SHP77 treated with DMSO at 0.1 percent for 48 hours (cell line): ENCODE data around the gene LPIN2.
"Not testable (repeated sequence)": the region's sequence is repeated elsewhere in the genome, so short reads cannot be mapped to it uniquely, and the experiment has no call there.

ENCODE experiments used
- DNase-seq: peaks from one replicate; lab custom pipeline; 2025; lab: John Stamatoyannopoulos, UW

The LPIN2 gene

GRCh38 chr18:3007491-3007890 is 5.5 kb downstream of the LPIN2 start:
- DNase-seq, result no peak

DNA sequence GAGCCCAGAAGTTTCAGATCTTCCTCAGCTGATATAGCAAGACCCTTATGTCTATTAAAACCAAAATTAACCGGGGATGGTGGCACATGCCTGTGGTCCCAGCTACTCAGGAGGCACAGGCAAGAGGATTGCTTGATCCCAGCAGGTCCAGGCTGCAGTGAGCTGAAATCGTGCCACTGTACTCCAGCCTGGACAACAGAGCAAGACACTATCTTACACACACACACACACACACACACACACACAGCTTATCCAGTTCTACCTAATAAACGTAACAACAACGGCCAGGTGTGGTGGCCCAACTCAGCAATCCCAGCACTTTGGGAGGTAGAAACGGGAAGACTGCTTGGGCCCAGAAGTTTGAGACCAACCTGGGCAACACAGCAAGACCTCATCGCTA is 7.5 kb downstream of the LPIN2 start:
- DNase-seq, result no peak

DNA sequence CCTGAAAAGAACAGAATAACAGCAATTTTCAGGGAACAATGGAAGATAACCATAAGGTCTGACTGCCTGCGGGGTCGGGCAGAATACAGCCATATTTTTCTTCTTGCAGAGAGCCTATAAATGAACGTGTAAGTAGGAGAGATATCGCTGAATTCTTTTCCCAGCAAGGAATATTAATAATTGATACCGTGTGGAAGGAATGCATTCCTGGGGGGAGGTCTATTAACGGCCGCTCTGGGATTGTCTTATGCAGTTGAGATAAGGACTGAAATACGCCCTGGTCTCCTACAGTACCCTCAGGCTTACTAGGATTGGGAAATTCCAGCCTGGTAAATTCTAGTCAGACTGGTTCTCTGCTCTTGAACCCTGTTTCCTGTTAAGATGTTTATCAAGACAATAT is 9.2 kb downstream of the LPIN2 start:
- not testable (repeated sequence) for DNase-seq

DNA sequence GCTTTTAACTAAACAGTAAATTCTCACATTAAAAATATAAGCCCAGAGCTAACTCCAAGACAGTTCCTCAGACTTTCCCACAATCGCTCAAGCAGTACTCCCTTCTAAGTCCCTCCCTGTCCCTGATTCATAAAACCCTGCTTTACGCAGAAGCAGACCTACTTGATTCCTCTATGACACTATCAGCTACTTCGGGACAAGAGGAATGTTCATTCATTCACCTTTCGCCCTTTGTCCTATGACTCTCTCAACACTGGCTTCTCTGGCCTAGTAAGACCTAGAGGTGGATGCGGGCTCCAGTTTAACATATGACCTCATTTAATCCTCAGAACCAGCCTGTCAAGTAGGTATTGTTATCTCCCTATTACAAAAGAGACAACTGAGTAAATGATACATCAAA is 10.2 kb downstream of the LPIN2 start:
- DNase-seq, result no peak

GRCh38 chr18:2998644-2999043 is 14.3 kb downstream of the LPIN2 start:
- no peak for DNase-seq

DNA sequence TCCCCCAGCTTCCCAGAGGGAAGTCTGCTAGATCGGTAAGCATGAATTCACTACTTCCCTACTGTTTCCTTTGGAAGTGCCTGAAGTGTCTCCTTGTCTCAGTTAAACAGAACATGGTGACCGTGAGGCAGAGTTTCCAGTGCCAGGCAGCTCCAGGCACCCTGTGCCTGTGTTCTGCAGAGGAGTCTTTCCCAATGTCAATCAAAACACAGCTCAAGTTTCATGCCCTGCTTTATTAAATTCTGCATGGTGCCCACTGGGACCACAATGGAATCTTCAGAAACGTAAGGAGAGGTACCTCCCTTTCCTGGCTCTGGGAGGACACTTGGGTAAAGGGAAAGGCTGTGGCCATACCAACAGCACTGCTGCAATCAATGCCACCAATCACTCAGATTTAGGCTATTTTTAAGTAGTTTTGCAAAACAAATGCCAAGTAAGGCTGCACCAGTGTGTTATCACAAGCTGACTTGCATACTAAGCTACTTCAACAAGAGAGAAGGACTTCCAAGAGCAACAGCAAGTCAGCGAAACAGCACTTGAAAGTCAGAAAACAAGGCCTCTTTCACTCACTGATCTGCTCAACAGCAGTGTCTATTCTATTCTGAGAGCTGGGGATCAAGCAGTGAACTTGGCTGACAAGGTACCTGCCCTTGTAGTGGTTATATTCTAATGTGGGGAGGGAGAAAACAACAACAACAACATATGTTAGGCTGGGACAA is 14.9 kb downstream of the LPIN2 start:
- no peak for DNase-seq

- no peak for DNase-seq
These were observed 15.5 kb downstream of the LPIN2 start for GRCh38 chr18:2997429-2997828.

DNA sequence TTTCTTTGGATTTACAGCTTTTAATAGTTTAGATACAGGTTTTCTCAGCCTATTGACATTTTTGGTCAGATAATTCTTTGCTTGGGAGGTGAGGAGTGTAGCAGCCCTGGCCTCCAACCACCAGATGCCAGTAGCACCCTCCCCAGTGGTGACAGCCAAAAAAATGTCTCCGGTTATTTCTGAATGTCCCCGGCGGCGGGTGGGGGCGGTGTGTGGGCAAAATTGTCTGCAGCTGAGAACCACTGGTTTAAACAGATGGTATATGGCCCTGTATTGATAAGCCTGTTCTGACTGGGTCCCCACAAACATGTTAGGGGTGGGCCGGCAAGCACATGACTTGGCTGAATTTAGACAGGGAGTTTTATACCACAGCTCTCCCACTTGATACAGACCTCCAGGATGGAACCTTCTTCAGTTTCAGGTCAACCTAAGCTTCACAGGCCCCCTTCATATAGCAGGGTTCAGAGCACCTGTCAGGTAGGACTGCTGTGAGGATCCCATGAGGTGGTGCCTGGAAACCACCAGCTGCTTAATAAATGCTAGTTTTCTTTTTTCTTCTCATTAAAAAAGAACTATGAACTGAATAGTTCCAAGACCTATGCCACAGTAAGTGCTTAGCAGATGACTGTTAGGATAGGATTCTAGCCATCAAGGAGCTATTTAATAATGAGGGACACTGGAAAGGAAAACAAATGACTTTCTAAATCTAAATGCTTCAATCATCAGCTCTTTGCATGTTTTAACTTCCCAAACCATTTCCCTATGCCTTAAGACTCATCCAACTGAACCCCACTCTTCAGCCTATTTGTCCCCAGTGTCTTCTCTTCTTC is 18.1 kb downstream of the LPIN2 start:
- no peak for DNase-seq

DNA sequence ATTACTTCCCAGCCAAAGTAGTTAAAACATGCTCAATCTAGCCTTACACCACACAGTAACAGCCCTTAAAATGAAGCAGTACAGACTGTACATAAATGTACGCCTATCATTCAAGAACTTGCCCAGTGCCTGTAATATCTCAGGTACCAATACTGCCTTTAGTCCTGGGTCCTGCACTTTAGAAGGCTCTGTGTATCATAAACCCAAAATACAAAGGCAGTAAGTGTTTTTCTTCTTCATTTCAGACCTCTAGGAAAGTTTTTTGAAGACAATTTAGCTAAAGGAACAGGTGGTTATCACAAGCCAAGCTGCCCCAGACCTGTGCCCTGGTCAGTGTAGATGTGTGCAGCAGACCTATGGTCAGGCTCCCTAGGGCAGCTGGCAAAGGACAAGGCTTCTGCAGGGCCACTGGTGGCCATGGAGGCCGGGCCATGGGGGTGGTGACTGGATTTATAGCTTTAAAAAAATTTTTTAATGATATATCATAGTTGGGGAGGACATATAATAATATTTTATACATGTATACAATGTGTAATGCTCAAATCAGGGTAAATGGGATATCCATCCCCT is 18.8 kb downstream of the LPIN2 start:
- no peak for DNase-seq

DNA sequence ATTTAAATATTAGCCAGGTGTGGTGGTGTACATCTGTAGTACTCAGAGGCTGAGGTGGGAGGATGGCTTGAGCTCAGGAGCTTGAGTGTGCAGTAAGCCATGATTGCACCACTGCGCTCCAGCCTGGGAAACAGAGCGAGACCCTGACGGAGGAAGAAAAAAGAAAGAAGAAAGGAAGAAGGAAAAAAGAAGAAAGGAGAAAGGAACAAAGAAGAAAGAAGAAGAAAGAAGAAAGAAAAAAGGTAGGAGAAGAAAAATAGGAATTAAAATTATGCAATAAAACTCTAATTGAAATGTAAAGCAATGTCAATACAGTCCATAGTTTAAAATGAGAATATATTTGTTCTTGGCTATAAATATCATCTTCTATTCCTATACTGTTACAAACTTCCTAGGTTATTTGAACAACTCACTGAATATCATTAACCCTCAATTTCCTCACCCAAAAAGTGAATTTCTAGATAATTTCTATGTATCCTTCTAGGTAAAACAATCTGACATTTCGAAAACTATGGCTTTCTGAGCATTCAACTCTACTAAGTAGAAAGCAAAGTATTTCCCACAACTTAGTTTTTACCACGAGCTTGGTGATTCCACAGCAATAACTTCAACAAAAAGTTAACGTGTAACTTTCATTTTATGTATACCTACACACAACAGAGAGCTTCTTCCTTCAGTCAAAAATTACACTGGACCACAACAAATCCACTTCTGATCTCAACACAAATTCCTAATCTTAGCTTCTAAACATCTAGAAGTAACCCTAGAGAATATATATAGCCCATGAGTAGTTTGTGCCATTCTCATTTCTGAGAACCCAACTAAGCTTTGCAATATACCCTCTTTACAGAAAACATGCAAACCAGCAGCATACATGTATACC is 19.7 kb downstream of the LPIN2 start:
- DNase-seq, result no peak

DNA sequence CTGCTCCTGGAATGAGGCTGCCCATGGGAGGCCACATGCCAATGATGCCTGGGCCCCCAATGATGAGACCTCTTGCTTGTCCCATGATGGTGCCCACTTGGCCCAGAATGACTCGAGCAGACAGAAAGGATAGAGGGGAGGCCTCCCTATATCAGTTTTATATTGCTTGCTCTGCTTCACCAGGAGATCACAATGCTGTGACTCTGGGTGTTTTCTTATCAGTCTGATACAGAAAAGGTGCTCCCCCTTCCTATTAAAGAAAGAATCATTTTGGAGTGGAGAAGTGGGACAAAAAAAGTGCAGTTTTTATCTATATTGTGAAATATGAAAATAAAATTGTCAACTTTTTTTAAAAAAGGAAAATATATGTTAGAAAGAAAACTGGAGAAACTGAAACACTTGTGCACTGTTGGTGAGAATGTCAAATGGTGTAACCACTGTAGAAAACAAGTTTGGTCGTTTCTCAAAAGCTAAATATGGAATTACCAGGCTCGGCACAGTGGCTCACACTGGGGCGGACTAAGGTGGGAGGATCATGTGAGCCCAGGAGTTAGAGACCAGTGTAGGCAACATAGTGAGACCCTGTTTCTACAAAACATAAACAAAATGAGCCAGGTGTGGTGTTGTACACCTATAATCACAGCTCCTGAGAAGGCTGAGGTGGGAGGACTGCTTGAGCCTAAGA is 21.8 kb downstream of the LPIN2 start:
- no peak for DNase-seq

- DNase-seq, result no peak
These were observed 24.8 kb downstream of the LPIN2 start for GRCh38 chr18:2987876-2988790.

DNA sequence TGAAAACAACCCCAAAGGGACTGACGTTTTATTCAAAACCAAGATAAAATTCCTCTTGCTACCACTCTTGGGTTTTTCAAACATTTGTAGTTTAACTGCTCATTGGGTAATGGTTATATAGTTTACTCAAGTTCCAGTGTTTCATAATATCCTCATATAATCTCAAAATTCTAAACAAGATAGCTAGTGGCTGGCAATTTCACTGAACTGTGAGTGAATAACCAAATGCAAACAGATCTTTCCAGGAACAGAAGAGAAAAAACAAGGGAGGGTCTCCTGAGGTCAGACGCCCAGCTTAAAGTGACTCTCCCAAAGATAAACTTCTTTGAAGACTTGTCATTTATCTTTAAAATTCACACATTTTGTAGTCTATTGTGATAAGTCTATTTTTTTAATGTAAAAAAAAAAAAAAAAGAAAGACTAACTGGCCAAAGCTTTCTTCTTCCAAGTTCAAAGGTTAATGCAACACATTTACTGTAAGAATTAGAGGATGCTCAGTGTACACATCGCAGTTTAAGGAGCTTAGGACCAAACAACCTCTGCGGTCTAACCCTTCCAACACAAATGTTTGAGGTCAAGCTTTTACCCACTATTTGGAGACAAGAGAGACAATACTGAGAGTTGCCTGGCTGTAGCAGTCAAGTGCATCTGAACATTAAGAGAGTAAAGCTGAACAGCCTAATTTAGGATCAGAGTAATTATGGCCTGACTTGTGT is 26.6 kb downstream of the LPIN2 start:
- DNase-seq, result no peak

- DNase-seq, result no peak
These were observed 27.3 kb downstream of the LPIN2 start for GRCh38 chr18:2985628-2986027.

GRCh38 chr18:2984703-2985261 is 28.2 kb downstream of the LPIN2 start:
- DNase-seq, result no peak

- no peak for DNase-seq
These were observed 28.9 kb downstream of the LPIN2 start for GRCh38 chr18:2984091-2984490.

GRCh38 chr18:2983296-2983695 is 29.6 kb downstream of the LPIN2 start:
- no peak for DNase-seq

DNA sequence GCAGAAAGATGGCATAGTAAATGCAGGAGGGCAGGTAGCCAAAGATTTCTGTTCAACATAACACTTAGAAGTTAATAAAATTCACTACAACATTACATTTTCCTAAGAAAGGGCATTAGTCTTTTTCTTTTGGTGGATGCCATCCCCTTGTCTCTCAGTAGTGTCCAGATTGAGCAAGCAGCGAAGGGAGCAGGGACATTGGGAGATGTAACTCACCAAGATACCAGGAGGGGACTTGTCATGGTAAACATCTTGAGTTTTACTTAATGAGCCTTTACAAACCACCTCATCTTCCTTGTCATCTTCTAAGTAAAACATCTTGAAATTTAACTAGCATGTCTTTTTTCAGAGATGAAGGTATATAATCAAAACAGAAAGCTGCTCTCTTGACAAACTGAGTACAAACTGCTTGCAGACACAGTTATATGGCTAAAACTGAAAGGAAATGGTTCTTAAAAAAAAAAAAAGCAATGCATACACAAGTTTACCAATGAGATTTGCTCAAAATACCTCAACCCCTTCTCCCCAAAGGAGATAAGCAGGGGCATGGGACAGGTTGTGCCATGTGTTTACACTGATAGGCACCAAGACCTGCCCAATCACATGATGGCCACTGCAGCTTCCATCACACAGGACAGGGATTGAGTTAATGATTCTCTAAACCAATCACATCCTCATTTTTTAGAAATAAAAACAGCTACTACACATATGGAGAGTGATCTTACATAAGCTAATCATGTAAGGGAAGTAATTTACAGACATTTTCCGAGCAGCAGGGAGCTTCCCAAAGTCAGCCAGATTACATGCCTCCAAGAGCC is 30.3 kb downstream of the LPIN2 start:
- DNase-seq, result no peak

- no peak for DNase-seq
These were observed 30.9 kb downstream of the LPIN2 start for GRCh38 chr18:2982022-2982421.
